GM12872 (cell line): ENCODE results near the gene INSC.
A peak's percentile ranks its signal among the peaks of the same experiment; 100 is the strongest.

ENCODE experiments used
- TF ChIP-seq, protein P1 (sequence below): IDR thresholded peaks from 3 replicates; pipeline ENCODE4 v1.5.1; 2011; ENCODE audit warnings: low read depth, mild to moderate bottlenecking, low read length, moderate library complexity; ENCODE audit not compliant: insufficient read depth

Gene INSC

GRCh38 chr11:15075162-15075526, 39.6 kb upstream of the INSC start:
- TF ChIP-seq, protein P1, sequence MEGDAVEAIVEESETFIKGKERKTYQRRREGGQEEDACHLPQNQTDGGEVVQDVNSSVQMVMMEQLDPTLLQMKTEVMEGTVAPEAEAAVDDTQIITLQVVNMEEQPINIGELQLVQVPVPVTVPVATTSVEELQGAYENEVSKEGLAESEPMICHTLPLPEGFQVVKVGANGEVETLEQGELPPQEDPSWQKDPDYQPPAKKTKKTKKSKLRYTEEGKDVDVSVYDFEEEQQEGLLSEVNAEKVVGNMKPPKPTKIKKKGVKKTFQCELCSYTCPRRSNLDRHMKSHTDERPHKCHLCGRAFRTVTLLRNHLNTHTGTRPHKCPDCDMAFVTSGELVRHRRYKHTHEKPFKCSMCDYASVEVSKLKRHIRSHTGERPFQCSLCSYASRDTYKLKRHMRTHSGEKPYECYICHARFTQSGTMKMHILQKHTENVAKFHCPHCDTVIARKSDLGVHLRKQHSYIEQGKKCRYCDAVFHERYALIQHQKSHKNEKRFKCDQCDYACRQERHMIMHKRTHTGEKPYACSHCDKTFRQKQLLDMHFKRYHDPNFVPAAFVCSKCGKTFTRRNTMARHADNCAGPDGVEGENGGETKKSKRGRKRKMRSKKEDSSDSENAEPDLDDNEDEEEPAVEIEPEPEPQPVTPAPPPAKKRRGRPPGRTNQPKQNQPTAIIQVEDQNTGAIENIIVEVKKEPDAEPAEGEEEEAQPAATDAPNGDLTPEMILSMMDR = no peak

- TF ChIP-seq, protein P1 = no peak
Measured at GRCh38 chr11:15091175-15091574, 23.5 kb upstream of the INSC start.

- TF ChIP-seq, protein P1 = no peak
Measured at GRCh38 chr11:15091625-15092024, 23.1 kb upstream of the INSC start.

DNA sequence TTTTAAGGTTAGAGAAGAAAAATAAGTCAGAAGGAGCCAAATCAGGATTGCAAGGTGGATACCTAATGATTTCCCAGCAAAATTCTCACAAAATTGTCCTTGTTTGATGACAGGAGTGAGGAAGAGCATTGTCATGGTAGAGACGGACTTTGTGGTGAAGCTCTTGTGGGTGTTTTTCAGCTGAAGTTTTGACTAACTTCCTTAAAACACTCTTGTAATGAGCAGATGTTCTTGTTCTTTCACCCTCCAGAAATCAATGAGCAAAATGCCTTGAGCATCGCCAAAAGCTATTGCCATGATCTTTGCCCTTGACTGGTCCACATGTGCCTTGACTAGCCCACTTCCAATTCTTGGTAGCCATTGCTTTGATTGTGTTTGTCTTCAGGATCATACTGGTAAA, 21.3 kb upstream of the INSC start:
- TF ChIP-seq, protein P1 = no peak

DNA sequence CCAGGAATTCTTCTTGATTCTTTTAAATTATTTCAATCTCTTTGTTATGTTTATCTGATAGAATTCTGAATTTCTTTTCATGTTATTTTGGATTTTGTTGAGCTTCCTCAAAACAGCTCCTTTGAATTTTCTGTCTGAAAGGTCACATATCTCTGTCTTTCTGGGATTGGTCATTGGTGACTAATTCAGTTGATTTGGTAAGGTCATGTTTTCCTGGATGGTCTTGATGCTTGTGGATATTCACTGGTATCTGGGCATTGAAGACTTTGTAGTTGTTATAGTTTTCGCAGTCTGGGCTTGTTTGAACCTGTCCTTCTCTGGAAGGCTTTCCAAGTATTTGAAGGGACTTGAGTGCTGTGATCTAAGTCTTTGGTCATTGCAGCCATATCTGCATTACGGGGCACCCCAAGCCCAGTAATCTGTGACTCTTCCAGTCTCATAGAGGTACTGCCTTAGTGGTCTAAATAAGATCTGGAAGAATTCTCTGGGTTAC, 18.9 kb upstream of the INSC start:
- TF ChIP-seq, protein P1 = no peak

DNA sequence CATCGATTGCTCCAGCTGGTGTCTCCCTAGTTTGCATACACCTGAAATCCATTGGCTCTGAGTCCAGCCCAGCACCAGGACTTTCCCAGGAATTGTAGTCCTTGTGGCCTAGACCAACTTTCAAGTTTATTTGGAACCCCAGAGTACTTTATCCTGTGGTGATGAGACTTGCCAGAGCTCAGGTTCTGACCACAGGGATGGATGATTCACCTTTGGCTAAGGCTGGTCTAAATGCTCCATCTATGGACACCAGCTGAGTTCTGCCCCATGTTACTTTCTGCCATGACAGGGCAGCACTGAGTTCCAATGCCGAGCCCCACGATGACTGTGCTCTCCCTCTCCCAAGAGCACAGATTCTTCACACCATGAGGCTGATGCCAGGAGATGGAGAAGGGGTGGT, 17.3 kb upstream of the INSC start:
- TF ChIP-seq, protein P1 = no peak

GRCh38 chr11:15099267-15099666, 15.5 kb upstream of the INSC start:
- TF ChIP-seq, protein P1 = no peak

DNA sequence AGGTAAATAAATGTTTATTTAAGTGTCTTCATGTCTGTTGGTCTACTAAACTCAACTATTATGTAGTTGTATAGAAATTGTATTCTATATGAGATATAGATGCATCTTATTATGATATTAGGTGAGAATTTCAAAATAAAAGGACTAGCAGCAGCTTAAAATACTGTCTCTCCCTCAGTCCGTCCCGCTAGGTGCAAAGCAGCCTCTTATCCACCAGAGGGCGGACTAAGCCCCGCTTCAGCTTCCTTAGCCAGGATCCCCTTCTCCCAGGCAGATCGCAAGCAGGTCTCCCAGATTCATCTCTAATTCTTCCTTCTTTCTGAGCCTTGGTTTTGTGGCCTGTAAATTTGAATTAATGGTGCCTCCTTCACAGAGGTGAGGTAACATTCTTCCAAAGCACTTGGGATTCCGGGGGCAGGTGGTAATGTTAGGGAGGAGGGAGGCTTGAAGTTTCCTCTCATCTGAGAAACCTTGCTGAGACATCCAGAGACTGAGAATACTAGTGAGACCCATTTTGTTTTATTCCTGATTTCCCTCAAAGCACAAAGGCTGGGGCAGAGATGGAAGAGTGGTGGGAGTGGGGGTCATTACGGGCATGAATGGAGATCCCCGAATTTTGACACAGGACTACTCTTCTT, 13.5 kb upstream of the INSC start:
- TF ChIP-seq, protein P1 = peak; percentile 94
